HEK293T (cell line): Measurements from ENCODE around the gene HRC.
"Not testable (repeated sequence)": the region's sequence is repeated elsewhere in the genome, so short reads cannot be mapped to it uniquely, and the experiment has no call there.

Source experiments
- CTCF ChIA-PET: fragments of 350-600 bp; formaldehyde crosslinking; extraction: SDS; loops from one replicate; lab custom pipeline; 2021; ENCODE audit warnings: antibody characterized with exemption, inconsistent platforms; lab: Yijun Ruan, JAX
- POLR2A ChIA-PET: fragments of 350-600 bp; formaldehyde crosslinking; extraction: SDS; loops from one replicate; lab custom pipeline; 2020; ENCODE audit warnings: antibody characterized with exemption, inconsistent platforms; lab: Yijun Ruan, JAX
- DNase-seq: peaks from one replicate; pipeline ENCODE4 v3.0.0; 2012; ENCODE audit warnings: mixed read lengths; ENCODE audit errors: extremely low spot score
- ARNT ChIP-seq: fragments of 450-650 bp; IDR thresholded peaks from 2 replicates; pipeline ENCODE4 v1.6.1; 2017; ENCODE audit warnings: mild to moderate bottlenecking
- BHLHE40 ChIP-seq: fragments of 450-650 bp; IDR thresholded peaks from 2 replicates; pipeline ENCODE4 v1.6.1; 2016; ENCODE audit warnings: mild to moderate bottlenecking, moderate library complexity, borderline replicate concordance
- CTBP1 ChIP-seq: fragments of 450-650 bp; IDR thresholded peaks from 2 replicates; pipeline ENCODE4 v1.6.1; 2016; ENCODE audit warnings: borderline replicate concordance
- ELF4 ChIP-seq: fragments of 450-650 bp; IDR thresholded peaks from 2 replicates; pipeline ENCODE4 v1.6.1; 2017; ENCODE audit warnings: antibody characterized with exemption
- FOXA1 ChIP-seq: fragments of 450-650 bp; IDR thresholded peaks from 2 replicates; pipeline ENCODE4 v1.6.1; 2016; ENCODE audit warnings: mild to moderate bottlenecking
- FOXK2 ChIP-seq: fragments of 450-650 bp; IDR thresholded peaks from 2 replicates; pipeline ENCODE4 v1.6.1; 2016; ENCODE audit warnings: mild to moderate bottlenecking
- FOXM1 ChIP-seq: fragments of 450-650 bp; IDR thresholded peaks from 2 replicates; pipeline ENCODE4 v1.6.1; 2017; ENCODE audit warnings: mild to moderate bottlenecking, borderline replicate concordance
- HDGF ChIP-seq: fragments of 450-650 bp; IDR thresholded peaks from 2 replicates; pipeline ENCODE4 v1.6.1; 2017; ENCODE audit warnings: antibody characterized with exemption, borderline replicate concordance
- L3MBTL2 ChIP-seq: fragments of 450-650 bp; conservative IDR thresholded peaks from 2 replicates; pipeline ENCODE4 v1.6.1; 2016; ENCODE audit warnings: mild to moderate bottlenecking
- LEF1 ChIP-seq: fragments of 450-650 bp; IDR thresholded peaks from 2 replicates; pipeline ENCODE4 v1.6.1; 2017; ENCODE audit warnings: mild to moderate bottlenecking, borderline replicate concordance
- NFRKB ChIP-seq: fragments of 450-650 bp; IDR thresholded peaks from 2 replicates; pipeline ENCODE4 v1.6.1; 2016; ENCODE audit warnings: mild to moderate bottlenecking, moderate library complexity
- PKNOX1 ChIP-seq: fragments of 450-650 bp; IDR thresholded peaks from 2 replicates; pipeline ENCODE4 v1.6.1; 2016
- SP1 ChIP-seq: fragments of 450-650 bp; IDR thresholded peaks from 2 replicates; pipeline ENCODE4 v1.6.1; 2017
- SUZ12 ChIP-seq: fragments of 450-650 bp; IDR thresholded peaks from 2 replicates; pipeline ENCODE4 v1.6.1; 2016; ENCODE audit warnings: mild to moderate bottlenecking
- TARDBP ChIP-seq: fragments of 450-650 bp; IDR thresholded peaks from 2 replicates; pipeline ENCODE4 v1.6.1; 2016
- ZNF384 ChIP-seq: fragments of 450-650 bp; IDR thresholded peaks from 2 replicates; pipeline ENCODE4 v1.6.1; 2016

HRC gene

GRCh38 chr19:49190781-49191180, 35.6 kb upstream of the HRC start:
- ChIA-PET CTCF (interaction anchor here (1.1 kb wide), 1 partner anchor 8 kb away, joined by 3 read pairs; no protein-coding TSS in a partner anchor), POLR2A (no interaction called here)

GRCh38 chr19:49189259-49189658, 34.1 kb upstream of the HRC start:
- ChIA-PET CTCF (interaction anchor here (1.0 kb wide), 1 partner anchor 9 kb away, joined by 5 read pairs; no protein-coding TSS in a partner anchor), POLR2A (interaction anchor here (1.0 kb wide), 1 partner anchor 9 kb away, joined by 3 read pairs; no protein-coding TSS in a partner anchor)
- TF ChIP-seq CTBP1 (no peak), FOXA1 (no peak), FOXM1 (no peak)
- DNase-seq: peak; percentile 1

More at GRCh38 chr19:49190781-49191180, 35.6 kb upstream of the HRC start:
- DNase-seq: no peak
- TF ChIP-seq BHLHE40 (no peak), PKNOX1 (no peak), ZNF384 (no peak), SP1 (no peak), ELF4 (no peak), L3MBTL2 (no peak), CTBP1 (no peak)

- ChIA-PET CTCF (interaction anchor here (1.0 kb wide), 1 partner anchor 10 kb away, joined by 5 read pairs; no protein-coding TSS in a partner anchor), POLR2A (interaction anchor here (1.0 kb wide), 1 partner anchor 10 kb away, joined by 3 read pairs; no protein-coding TSS in a partner anchor)
- no peak for TF ChIP-seq ZNF384
- no peak for TF ChIP-seq ELF4
- TF ChIP-seq FOXM1: no peak
- TF ChIP-seq SUZ12: no peak
- no peak for TF ChIP-seq NFRKB
- TF ChIP-seq LEF1: no peak
- peak; percentile 3 for DNase-seq
Observed at GRCh38 chr19:49188626-49189200, 33.5 kb upstream of the HRC start.

GRCh38 chr19:49186108-49186507, 30.9 kb upstream of the HRC start:
- POLR2A ChIA-PET: no interaction called here
- CTCF ChIA-PET: interaction anchor here (1.3 kb wide), 2 partner anchors 81 to 88 kb away, joined by 4 to 7 read pairs; no protein-coding TSS in a partner anchor
- no peak for TF ChIP-seq LEF1
- TF ChIP-seq ZNF384: no peak
- DNase-seq: no peak

- ChIA-PET CTCF (interaction anchor here (1.6 kb wide), 1 partner anchor 16 kb away, joined by 3 read pairs; no protein-coding TSS in a partner anchor), POLR2A (no interaction called here)
- TF ChIP-seq ELF4: no peak
- TF ChIP-seq ARNT: no peak
- TF ChIP-seq TARDBP: no peak
- TF ChIP-seq FOXK2: no peak
- no peak for TF ChIP-seq FOXM1
- no peak for TF ChIP-seq ZNF384
- no peak for TF ChIP-seq PKNOX1
- TF ChIP-seq BHLHE40: no peak
- no peak for TF ChIP-seq SUZ12
- peak; percentile 4 for DNase-seq
Observed at GRCh38 chr19:49182848-49183375, 27.7 kb upstream of the HRC start.

- CTCF ChIA-PET: interaction anchor here (1.6 kb wide), 1 partner anchor 17 kb away, joined by 3 read pairs; no protein-coding TSS in a partner anchor
- POLR2A ChIA-PET: not testable (repeated sequence)
- peak; percentile 1 for DNase-seq
Observed at GRCh38 chr19:49182010-49182847, 27.0 kb upstream of the HRC start.

- CTCF ChIA-PET: interaction anchor here (1.0 kb wide), 1 partner anchor 18 kb away, joined by 3 read pairs; no protein-coding TSS in a partner anchor
Observed at GRCh38 chr19:49180659-49181058, 25.5 kb upstream of the HRC start.

More at GRCh38 chr19:49180659-49181058, 25.5 kb upstream of the HRC start:
- no peak for DNase-seq
- POLR2A ChIA-PET: no interaction called here
- TF ChIP-seq HDGF: no peak
- no peak for TF ChIP-seq TARDBP
- TF ChIP-seq L3MBTL2: no peak
- no peak for TF ChIP-seq ARNT
- TF ChIP-seq FOXK2: no peak
- no peak for TF ChIP-seq ELF4
- TF ChIP-seq FOXM1: no peak
- no peak for TF ChIP-seq SUZ12
